Daoy (cell line): ENCODE data around the gene GNPTG. TPM values are rescaled to one million over a fixed set of nuclear protein-coding genes. Genes with fewer than 3 reads are reported as not detected.
A peak's percentile ranks its signal among the peaks of the same experiment; 100 is the strongest.

ENCODE experiments used
- DNase-seq: peaks from one replicate; pipeline ENCODE4 v3.0.0-alpha.2; 2015; ENCODE audit warnings: low read depth
- total RNA-seq: library from RNA; depleted of rRNA; stranded (reverse); fragments of >200 nt; shearing (Covaris generic); gene quantifications from 2 replicates; pipeline ENCODE4 v1.2.3, GENCODE V29; 2014

Gene GNPTG
- total RNA-seq, 1 experiment from 2014 or later, result 15.9 TPM

GRCh38 chr16:1371054-1371978, 19.6 kb downstream of the GNPTG start:
- DNase-seq, result no peak

- no peak for DNase-seq
These were observed 20.7 kb downstream of the GNPTG start for GRCh38 chr16:1372292-1372950.

- DNase-seq, result no peak
These were observed 22.9 kb downstream of the GNPTG start for GRCh38 chr16:1374418-1375297.

- no peak for DNase-seq
These were observed 23.5 kb downstream of the GNPTG start for GRCh38 chr16:1375298-1375640.

- no peak for DNase-seq
These were observed 24.1 kb downstream of the GNPTG start for GRCh38 chr16:1375741-1376410.

GRCh38 chr16:1377406-1378010, 25.8 kb downstream of the GNPTG start:
- no peak for DNase-seq

GRCh38 chr16:1378087-1378803, 26.5 kb downstream of the GNPTG start:
- DNase-seq, result no peak

DNA sequence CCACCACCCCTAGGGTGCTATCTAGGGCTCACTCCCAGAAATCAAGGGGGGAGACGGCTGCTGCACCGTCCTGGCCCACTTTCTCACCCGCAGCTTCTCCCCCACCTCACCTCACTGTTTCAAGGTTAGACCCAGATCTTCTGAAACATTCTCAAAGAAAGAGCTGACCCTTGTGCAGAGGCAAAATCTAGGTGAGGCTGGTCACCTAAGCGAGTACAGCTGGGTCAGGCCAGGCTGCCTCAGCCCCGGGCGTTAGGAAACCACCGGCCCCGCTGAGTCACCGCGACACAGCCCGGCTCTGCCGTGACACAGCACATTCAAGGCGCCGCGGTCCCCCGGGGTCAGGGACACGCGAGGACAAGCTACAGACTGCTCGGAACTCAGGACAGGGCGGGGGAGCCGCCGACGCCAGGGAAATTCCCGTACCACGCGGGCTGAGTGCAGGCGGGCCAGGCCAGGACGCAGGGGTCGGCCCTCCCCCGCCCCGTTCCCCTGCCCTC, 27.1 kb downstream of the GNPTG start:
- DNase-seq, result peak; percentile 84

- DNase-seq, result peak; percentile 78
These were observed 27.8 kb downstream of the GNPTG start for GRCh38 chr16:1379304-1380076.

GRCh38 chr16:1380195-1380594, 28.5 kb downstream of the GNPTG start:
- no peak for DNase-seq

GRCh38 chr16:1381612-1382406, 30.1 kb downstream of the GNPTG start:
- DNase-seq, result no peak

DNA sequence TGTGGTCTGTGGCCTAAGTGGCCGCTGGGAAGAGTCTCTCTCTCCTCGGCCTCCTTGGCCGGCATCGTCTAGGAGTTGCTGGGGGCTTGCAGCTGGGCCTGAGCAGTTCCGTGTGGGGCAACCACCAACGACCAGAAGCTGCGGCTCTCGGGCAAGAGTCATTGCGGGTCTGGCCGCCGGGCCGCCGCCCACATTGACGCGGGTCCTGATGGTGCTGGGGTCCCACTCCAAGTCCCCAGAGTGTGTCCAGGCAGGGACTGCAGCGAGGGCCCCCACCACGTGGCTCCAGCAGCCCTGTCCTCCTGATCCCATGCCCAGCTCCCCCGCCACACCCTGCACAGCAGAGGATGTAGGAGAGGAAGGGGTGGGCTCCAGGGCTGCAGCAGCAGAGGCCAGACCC, 31.8 kb downstream of the GNPTG start:
- no peak for DNase-seq

- DNase-seq, result no peak
These were observed 33.5 kb downstream of the GNPTG start for GRCh38 chr16:1385232-1385631.

DNA sequence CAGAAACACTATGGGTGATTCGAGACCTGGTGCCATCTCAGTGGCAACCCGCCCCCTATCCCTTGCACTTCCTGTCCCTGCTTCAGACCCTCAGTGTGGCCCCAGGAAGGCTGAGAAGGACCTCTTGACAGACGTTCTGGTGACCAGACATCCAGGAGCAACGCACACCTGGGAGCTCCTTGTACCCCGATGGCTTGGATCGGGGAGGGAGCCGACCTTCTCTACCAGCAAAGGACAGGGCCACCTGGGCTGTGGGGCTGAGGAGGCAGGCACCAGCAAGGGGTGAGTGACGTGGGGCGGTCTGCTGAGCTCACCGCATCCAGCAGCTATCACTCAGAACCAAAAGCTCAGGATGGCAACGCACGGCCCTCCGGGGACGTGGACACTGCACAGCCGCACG, 35.6 kb downstream of the GNPTG start:
- DNase-seq, result no peak

DNA sequence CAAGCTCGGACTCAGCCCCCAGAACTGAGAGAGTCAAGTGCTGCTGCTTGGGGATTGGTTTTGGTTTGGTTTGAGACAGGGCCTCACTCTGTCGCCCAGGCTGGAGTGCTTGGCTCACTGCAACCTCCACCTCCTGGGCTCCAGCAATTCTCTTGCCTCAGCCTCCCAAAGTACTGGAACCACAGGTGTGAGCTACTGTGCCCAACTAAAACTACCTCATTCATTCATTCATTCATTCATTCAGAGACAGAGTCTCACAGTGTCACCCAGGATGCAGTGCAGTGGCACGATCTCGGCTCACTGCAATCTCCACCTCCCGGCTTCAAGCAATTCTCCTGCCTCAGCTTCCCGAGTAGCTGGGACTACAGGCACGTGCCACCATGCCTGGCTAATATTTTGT, 38.0 kb downstream of the GNPTG start:
- DNase-seq, result no peak

DNA sequence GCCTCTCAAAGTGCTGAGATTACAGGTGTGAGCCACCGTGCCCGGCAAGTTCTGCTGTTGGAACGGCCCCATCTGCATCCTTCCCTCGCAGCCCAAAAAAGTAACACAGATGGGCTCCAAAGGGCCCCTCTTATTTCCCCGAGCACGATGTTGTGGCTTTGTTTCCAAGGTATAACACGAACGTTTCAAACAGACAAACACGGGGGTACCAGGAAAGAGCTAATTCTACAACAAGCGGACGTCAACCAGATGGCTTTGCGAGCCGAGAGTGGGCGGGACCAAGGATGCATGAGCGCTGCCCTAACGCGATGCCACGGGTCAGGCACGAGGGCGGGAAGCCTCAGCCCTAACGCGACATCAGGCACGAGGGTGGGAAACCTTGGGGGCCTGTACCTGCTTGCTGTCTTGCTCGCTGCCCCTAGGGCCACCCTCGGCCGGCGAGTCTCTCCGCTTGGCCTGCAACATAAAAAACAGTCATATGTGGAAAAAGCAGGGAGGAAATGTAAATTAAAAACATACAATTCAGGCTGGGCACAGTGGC, 38.6 kb downstream of the GNPTG start:
- DNase-seq, result no peak

DNA sequence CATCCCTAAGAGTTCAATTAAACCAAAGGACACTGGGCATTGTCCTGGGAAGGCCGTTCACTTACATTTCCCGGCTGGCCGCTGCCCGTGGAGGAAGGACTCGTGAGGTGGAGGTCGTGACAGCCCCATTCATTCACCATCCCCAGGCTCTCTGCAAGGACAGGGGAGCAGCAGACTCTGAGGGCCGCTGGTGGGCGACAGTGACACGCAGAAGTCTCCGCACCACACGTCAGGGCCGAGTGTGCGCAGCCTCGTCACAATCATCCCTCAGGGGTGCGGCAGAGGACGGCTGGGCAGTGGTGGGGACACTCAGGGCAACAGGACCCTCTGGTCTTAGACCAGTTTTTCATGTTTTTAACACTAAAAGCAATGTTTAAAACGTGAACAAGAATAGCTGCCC, 41.1 kb downstream of the GNPTG start:
- DNase-seq, result no peak

DNA sequence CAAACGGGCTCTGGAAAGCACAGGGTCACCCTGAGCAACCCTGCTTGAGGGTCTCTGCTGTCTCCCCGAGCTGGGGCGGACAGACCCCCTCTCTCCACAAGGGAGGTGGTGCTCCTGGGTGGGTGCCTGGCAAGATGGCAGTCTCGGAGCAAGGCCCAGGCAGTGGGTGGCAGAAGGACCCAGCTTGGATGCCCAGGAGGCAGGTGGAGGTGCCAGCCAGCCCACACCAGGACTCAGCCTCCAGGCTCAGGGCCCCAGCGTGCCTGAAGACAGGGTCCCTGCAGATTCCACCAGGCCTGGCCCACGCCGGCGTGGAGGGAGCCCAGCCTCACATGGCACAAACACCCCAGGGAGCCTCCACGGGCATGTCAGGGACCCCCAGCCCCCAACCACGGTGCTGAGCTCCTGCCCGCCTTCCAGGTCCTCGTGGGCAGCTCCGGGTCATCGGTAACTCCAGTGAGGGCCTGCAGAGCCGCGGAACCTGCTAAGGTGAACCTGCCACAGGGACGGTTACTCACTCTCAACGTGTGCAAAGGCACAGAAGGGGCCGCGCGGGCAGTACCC, 42.0 kb downstream of the GNPTG start:
- no peak for DNase-seq
